ENCODE data around the gene ATP10D. TPM values are rescaled to one million over a fixed set of nuclear protein-coding genes. Genes with fewer than 3 reads are reported as not detected.
A peak's percentile ranks its signal among the peaks of the same experiment; 100 is the strongest.

ATP10D gene
- 31.7 to 34.9 TPM (median 32.4 TPM) in 3 replicates for total RNA-seq

- TF ChIP-seq, protein P1, sequence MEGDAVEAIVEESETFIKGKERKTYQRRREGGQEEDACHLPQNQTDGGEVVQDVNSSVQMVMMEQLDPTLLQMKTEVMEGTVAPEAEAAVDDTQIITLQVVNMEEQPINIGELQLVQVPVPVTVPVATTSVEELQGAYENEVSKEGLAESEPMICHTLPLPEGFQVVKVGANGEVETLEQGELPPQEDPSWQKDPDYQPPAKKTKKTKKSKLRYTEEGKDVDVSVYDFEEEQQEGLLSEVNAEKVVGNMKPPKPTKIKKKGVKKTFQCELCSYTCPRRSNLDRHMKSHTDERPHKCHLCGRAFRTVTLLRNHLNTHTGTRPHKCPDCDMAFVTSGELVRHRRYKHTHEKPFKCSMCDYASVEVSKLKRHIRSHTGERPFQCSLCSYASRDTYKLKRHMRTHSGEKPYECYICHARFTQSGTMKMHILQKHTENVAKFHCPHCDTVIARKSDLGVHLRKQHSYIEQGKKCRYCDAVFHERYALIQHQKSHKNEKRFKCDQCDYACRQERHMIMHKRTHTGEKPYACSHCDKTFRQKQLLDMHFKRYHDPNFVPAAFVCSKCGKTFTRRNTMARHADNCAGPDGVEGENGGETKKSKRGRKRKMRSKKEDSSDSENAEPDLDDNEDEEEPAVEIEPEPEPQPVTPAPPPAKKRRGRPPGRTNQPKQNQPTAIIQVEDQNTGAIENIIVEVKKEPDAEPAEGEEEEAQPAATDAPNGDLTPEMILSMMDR (IDR thresholded peaks at IDR 0.05; ENCODE audit: unreplicated experiment), result no peak
- Mint-ChIP-seq H3K27ac (peak within 1 kb of the TSS; percentile 99), H3K4me1 (peaks cover 17% of the 10 kb centered on the region), H3K36me3 (peaks cover 5% of the 10 kb centered on the region), H3K4me3 (peak within 1 kb of the TSS; percentile 96), H3K27me3 (ENCODE audit: low read depth) (no peaks in the 10 kb centered on the region), H3K9me3 (peaks cover 5% of the 10 kb centered on the region)
- DNase-seq (ENCODE audit: low spot score in 2 of 2, unreplicated experiment in 2 of 2), result peak; percentile 80 to 94
These were observed at the start of gene ATP10D for GRCh38 chr4:47485047-47485692. Gene ATP10D, plus strand, starts transcription at chr4:47485275. Its CDS starts 27,266 bp downstream, at chr4:47512541.

- peaks cover 21% of the 10 kb centered on the region for H3K9me3 Mint-ChIP-seq
These were observed 42.1 kb upstream of the ATP10D start for GRCh38 chr4:47442980-47443379.

GRCh38 chr4:47444031-47444430 lies 41.0 kb upstream of the ATP10D start:
- peaks cover 3% of the 10 kb centered on the region for H3K36me3 Mint-ChIP-seq
- DNase-seq (ENCODE audit: low spot score in 2 of 2, unreplicated experiment in 2 of 2), result no peak
- H3K4me3 Mint-ChIP-seq, result no peak overlapping the region
- H3K27me3 Mint-ChIP-seq (ENCODE audit: low read depth), result no peaks in the 10 kb centered on the region
- no peak overlapping the region for H3K27ac Mint-ChIP-seq
- TF ChIP-seq, protein P1 (IDR thresholded peaks at IDR 0.05; ENCODE audit: unreplicated experiment), result no peak
- H3K4me1 Mint-ChIP-seq, result peaks cover 6% of the 10 kb centered on the region
- peaks cover 21% of the 10 kb centered on the region for H3K9me3 Mint-ChIP-seq

More at GRCh38 chr4:47442980-47443379, 42.1 kb upstream of the ATP10D start:
- Mint-ChIP-seq H3K27ac (no peak overlapping the region), H3K36me3 (peaks cover 3% of the 10 kb centered on the region), H3K4me1 (peaks cover 3% of the 10 kb centered on the region), H3K27me3 (ENCODE audit: low read depth) (no peaks in the 10 kb centered on the region), H3K4me3 (no peak overlapping the region)
- TF ChIP-seq, protein P1 (IDR thresholded peaks at IDR 0.05; ENCODE audit: unreplicated experiment), result no peak
- no peak for DNase-seq (ENCODE audit: low spot score in 2 of 2, unreplicated experiment in 2 of 2)

- TF ChIP-seq, protein P1 (IDR thresholded peaks at IDR 0.05; ENCODE audit: unreplicated experiment), result no peak
- DNase-seq (ENCODE audit: low spot score in 2 of 2, unreplicated experiment in 2 of 2), result no peak
- Mint-ChIP-seq H3K27ac (no peak overlapping the region), H3K36me3 (peaks cover 23% of the 10 kb centered on the region), H3K4me1 (peaks cover 4% of the 10 kb centered on the region), H3K9me3 (no peaks in the 10 kb centered on the region), H3K27me3 (ENCODE audit: low read depth) (no peaks in the 10 kb centered on the region), H3K4me3 (no peak overlapping the region)
These were observed 33.4 kb upstream of the ATP10D start for GRCh38 chr4:47451657-47452056.

GRCh38 chr4:47462799-47463234 lies 22.3 kb upstream of the ATP10D start:
- TF ChIP-seq, protein P1 (IDR thresholded peaks at IDR 0.05; ENCODE audit: unreplicated experiment), result no peak
- Mint-ChIP-seq H3K4me3 (peak overlapping the region; percentile 83), H3K9me3 (peaks cover 6% of the 10 kb centered on the region), H3K27ac (peak overlapping the region; percentile 66), H3K27me3 (ENCODE audit: low read depth) (no peaks in the 10 kb centered on the region), H3K4me1 (peaks cover 19% of the 10 kb centered on the region), H3K36me3 (peaks cover 15% of the 10 kb centered on the region)
- DNase-seq (ENCODE audit: low spot score in 2 of 2, unreplicated experiment in 2 of 2), result no peak

Data from mesothelial cell of epicardium (in vitro differentiated cells).